Sigmoid colon (tissue), 4 donors: ENCODE results near the gene KCNJ9.

Experiments
- POLR2A ChIP-seq, 2 donors: fragments of 450-650 bp; IDR thresholded peaks; one replicate each; pipeline ENCODE4 v1.6.1; 2016; ENCODE audit warnings: antibody characterized with exemption in 2 of 2, mild to moderate bottlenecking in 2 of 2, moderate library complexity in 2 of 2
- POLR2AphosphoS5 ChIP-seq, 4 donors: sonication (generic); formaldehyde crosslinking; IDR thresholded peaks; one replicate each; pipeline ENCODE4 v1.6.1; 2017; ENCODE audit warnings: antibody characterized with exemption in 4 of 4
- TF ChIP-seq, protein P1 (sequence below), 4 experiments: fragments of 450-650 bp in 3 of 4; fragments of 200-600 bp in 1 of 4; IDR thresholded peaks; one replicate each; pipeline ENCODE4 v1.5.1; 2016 to 2019; ENCODE audit warnings: antibody characterized with exemption in 4 of 4, mild to moderate bottlenecking in 3 of 4, moderate library complexity in 2 of 4

DNA sequence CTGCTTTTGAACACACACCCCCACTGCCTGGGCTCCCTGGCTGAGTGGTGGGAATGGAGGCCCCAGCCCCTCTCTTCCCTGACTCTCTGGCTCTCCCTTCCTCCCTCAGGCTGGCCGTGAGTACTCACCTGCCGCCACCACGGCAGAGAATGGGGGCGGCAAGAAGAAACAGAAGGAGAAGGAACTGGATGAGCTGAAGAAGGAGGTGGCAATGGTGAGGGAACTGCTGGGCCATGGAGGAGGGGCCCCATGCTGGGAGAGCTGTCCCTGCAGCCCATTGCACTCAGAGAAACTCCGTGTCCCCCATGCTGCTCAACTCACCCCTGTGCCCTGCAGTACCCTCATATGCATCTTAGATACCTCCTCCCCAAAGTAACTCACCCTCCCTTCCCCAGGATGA is 39.5 kb downstream of the KCNJ9 start:
- TF ChIP-seq, protein P1, sequence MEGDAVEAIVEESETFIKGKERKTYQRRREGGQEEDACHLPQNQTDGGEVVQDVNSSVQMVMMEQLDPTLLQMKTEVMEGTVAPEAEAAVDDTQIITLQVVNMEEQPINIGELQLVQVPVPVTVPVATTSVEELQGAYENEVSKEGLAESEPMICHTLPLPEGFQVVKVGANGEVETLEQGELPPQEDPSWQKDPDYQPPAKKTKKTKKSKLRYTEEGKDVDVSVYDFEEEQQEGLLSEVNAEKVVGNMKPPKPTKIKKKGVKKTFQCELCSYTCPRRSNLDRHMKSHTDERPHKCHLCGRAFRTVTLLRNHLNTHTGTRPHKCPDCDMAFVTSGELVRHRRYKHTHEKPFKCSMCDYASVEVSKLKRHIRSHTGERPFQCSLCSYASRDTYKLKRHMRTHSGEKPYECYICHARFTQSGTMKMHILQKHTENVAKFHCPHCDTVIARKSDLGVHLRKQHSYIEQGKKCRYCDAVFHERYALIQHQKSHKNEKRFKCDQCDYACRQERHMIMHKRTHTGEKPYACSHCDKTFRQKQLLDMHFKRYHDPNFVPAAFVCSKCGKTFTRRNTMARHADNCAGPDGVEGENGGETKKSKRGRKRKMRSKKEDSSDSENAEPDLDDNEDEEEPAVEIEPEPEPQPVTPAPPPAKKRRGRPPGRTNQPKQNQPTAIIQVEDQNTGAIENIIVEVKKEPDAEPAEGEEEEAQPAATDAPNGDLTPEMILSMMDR (IDR thresholded peaks at IDR 0.05): no peak
- TF ChIP-seq POLR2AphosphoS5 (IDR thresholded peaks at IDR 0.05): no peak
- TF ChIP-seq POLR2A (IDR thresholded peaks at IDR 0.05): no peak
